Measurements from ENCODE around the gene U2AF1L4. TPM values are rescaled to one million over a fixed set of nuclear protein-coding genes. Genes with fewer than 3 reads are reported as not detected.

U2AF1L4 gene
- total RNA-seq, 1 experiment from 2014 or later: 24.6 TPM

DNA sequence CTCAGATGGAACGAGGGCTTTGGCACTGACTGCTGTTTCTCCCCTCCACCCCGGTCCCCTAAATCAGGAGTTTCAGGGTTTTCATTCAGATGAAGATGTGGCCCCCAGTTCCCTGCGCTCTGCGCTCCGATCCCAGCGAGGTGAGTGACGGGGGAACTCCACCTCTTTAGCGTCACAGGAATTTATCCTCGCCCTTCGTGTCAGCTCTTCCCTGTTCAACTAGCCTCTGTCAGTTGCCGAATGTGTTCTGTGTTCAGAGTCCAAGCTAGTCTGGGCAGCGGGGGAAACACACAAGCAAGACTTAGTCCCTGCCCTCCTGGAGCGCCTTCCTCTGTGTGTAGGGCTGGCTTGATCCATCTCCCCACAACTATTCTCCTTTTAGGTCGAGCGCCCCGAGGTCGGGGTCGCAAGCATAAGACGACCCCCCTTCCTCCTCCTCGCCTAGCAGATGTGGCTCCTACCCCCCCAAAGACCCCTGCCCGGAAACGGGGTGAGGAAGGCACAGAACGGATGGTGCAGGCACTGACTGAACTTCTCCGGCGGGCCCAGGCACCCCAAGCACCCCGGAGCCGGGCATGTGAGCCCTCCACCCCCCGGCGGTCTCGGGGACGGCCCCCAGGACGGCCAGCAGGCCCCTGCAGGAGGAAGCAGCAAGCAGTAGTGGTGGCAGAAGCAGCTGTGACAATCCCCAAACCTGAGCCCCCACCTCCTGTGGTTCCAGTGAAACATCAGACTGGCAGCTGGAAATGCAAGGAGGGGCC is 25.6 kb downstream of the U2AF1L4 start:
- no peak for DNase-seq
- H3K36me3 Mint-ChIP-seq (ENCODE audit: insufficient read depth, unreplicated experiment): peaks cover 51% of the 10 kb centered on the region
- H3K36me3 ChIP-seq (ENCODE audit: control insufficient read depth, insufficient read depth, low read length): peaks cover 4% of the 10 kb centered on the region
- no peaks in the 10 kb centered on the region for H3K9me3 Mint-ChIP-seq (ENCODE audit: unreplicated experiment)
- POLR2A ChIA-PET: no interaction called here
- H3K4me3 ChIP-seq (ENCODE audit: low read depth, low read length): no peak overlapping the region; the same call in 1 of the 2 replicates
- peak overlapping the region; percentile 79 for H3K4me3 Mint-ChIP-seq (ENCODE audit: unreplicated experiment)
- peaks cover 14% of the 10 kb centered on the region for H3K4me1 Mint-ChIP-seq (ENCODE audit: low read depth, unreplicated experiment)
- TF ChIP-seq CTCF (IDR thresholded peaks at IDR 0.05; ENCODE audit: insufficient read depth in 1 of 2, low read depth in 1 of 2, low read length in 1 of 2, severe bottlenecking in 1 of 2, unreplicated experiment in 1 of 2): no peak
- no peaks in the 10 kb centered on the region for H3K27me3 Mint-ChIP-seq (ENCODE audit: insufficient read depth, unreplicated experiment)
- no TSS peak for BruUV-seq (replicated peaks)
- CTCF ChIA-PET: interaction anchor here (1.0 kb wide), 1 partner anchor 21 kb away, joined by 5 read pairs; no protein-coding TSS in a partner anchor
- no peaks in the 10 kb centered on the region for H3K27me3 ChIP-seq (replicated peaks; ENCODE audit: control insufficient read depth, insufficient read depth, low read length)
- H3K4me1 ChIP-seq: peaks cover 8% of the 10 kb centered on the region
- intact Hi-C loops (cut with micrococcal nuclease; ENCODE audit: unreplicated experiment): loop anchor here (5.0 kb wide), 1 partner anchor 72 kb away; the partner anchor contains the start of gene COX6B1
- no peaks in the 10 kb centered on the region for H3K9me3 ChIP-seq
- H3K27ac Mint-ChIP-seq (ENCODE audit: unreplicated experiment): peak overlapping the region; percentile 63

DNA sequence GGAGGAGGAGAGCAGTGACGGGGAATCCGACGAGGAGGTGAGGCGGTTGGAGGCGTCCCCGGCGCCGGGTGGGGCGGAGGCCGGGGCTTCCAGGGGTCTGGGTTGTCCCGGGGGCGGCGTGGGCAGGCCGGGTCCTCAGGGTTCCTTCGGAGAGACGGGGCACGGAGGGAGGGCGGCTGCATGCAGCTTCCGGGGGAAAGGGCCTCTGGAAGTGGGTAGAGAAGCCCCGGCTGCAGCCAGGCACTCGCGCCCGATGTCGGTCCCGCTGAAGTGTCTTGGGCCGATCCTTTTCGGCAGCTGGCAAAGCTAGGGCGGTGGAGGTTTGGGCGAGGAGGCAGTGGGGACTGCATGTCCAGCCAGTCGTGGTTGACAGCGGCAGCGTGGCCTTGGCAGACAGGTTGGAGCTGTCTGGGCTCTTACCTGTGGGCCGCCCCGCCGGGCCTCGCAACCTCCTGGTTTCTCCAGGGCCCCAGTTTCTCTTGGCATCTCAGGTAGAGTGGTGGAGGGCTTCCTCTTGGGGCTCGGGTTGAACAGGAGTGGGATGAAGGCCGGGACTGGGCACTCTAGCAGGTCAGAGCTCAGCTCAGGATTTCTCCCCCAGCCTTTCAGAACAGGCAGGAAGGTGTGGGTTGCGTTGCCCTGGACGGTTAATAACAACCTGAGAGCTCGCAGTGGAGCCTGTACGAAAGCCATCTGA is 26.7 kb downstream of the U2AF1L4 start:
- Mint-ChIP-seq H3K27me3 (ENCODE audit: insufficient read depth, unreplicated experiment) (no peaks in the 10 kb centered on the region), H3K36me3 (ENCODE audit: insufficient read depth, unreplicated experiment) (peaks cover 40% of the 10 kb centered on the region), H3K9me3 (ENCODE audit: unreplicated experiment) (no peaks in the 10 kb centered on the region), H3K4me1 (ENCODE audit: low read depth, unreplicated experiment) (peaks cover 16% of the 10 kb centered on the region), H3K4me3 (ENCODE audit: unreplicated experiment) (peak overlapping the region; percentile 79), H3K27ac (ENCODE audit: unreplicated experiment) (peak overlapping the region; percentile 70)
- ChIA-PET CTCF (interaction anchor here (0.6 to 1.0 kb wide), 2 partner anchors 22 to 260 kb away, joined by 3 to 5 read pairs; no protein-coding TSS in a partner anchor), POLR2A (interaction anchor here (0.5 to 1.0 kb wide), 3 partner anchors 22 to 209 kb away, joined by 3 to 5 read pairs (median 4); no protein-coding TSS in a partner anchor)
- BruUV-seq (replicated peaks): TSS peak; percentile 28
- Histone ChIP-seq H3K27me3 (replicated peaks; ENCODE audit: control insufficient read depth, insufficient read depth, low read length) (no peaks in the 10 kb centered on the region), H3K4me3 (ENCODE audit: low read depth, low read length) (peak overlapping the region; percentile 79), H3K36me3 (ENCODE audit: control insufficient read depth, insufficient read depth, low read length) (peaks cover 4% of the 10 kb centered on the region), H3K9me3 (no peaks in the 10 kb centered on the region), H3K4me1 (peaks cover 8% of the 10 kb centered on the region)
- peak in 1 of 2 experiments; percentile 42 for DNase-seq
- intact Hi-C loops (cut with micrococcal nuclease; ENCODE audit: unreplicated experiment): loop anchor here (5.0 kb wide), 1 partner anchor 71 kb away; the partner anchor contains the start of gene COX6B1
- TF ChIP-seq CTCF (IDR thresholded peaks at IDR 0.05; ENCODE audit: insufficient read depth in 1 of 2, low read depth in 1 of 2, low read length in 1 of 2, severe bottlenecking in 1 of 2, unreplicated experiment in 1 of 2): no peak

DNA sequence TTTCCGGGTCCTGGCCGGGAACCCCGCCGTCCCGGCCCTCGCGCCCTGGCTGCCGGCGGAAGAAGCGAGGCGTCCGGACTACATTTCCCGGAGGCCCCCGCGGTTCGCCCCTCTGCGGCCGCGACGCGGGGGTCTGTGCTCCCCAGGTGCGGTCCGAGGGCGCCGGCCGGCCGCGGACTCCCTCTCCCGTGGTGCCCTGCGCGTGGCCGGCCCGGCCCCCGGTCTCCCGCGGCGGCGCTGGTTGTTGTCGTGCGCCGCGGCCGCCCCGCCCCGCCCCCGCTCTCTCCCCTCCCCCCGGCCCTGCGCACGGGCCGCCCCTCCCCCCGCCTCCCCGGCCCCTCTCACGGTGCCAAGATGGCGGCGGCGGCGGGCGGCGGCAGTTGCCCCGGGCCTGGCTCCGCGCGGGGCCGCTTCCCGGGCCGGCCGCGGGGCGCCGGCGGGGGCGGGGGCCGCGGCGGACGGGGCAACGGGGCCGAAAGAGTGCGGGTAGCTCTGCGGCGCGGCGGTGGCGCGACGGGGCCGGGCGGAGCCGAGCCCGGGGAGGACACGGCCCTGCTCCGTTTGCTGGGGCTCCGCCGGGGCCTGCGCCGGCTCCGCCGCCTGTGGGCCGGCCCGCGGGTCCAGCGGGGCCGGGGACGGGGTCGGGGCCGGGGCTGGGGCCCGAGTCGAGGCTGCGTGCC is 27.4 kb downstream of the U2AF1L4 start, which contains the start of gene KMT2B:
Gene KMT2B (plus strand): TSS at position 339 of the 680 bp plus-strand sequence. CDS start 16 bp downstream, at position 355.
- Histone ChIP-seq H3K4me1 (peaks cover 8% of the 10 kb centered on the region), H3K36me3 (ENCODE audit: control insufficient read depth, insufficient read depth, low read length) (peaks cover 1% of the 10 kb centered on the region; the same call in 1 of the 2 replicates), H3K9me3 (no peaks in the 10 kb centered on the region), H3K27me3 (replicated peaks; ENCODE audit: control insufficient read depth, insufficient read depth, low read length) (no peaks in the 10 kb centered on the region), H3K4me3 (ENCODE audit: low read depth, low read length) (peak within 1 kb of the TSS; percentile 91)
- peak within 1 kb of the TSS; percentile 82 for H3K27ac Mint-ChIP-seq (ENCODE audit: unreplicated experiment)
- peaks cover 34% of the 10 kb centered on the region for H3K36me3 Mint-ChIP-seq (ENCODE audit: insufficient read depth, unreplicated experiment)
- intact Hi-C loops (cut with micrococcal nuclease; ENCODE audit: unreplicated experiment): loop anchor here (1.0 to 5.0 kb wide), 8 partner anchors 16 to 213 kb away; partner anchors contain the start of genes COX6B1 and LIN37
- H3K4me3 Mint-ChIP-seq (ENCODE audit: unreplicated experiment): peak within 1 kb of the TSS; percentile 81
- no peaks in the 10 kb centered on the region for H3K9me3 Mint-ChIP-seq (ENCODE audit: unreplicated experiment)
- POLR2A ChIA-PET: interaction anchor here (1.0 kb wide), 1 partner anchor 22 kb away, joined by 4 read pairs; no protein-coding TSS in a partner anchor
- CTCF ChIA-PET: no interaction called here
- H3K27me3 Mint-ChIP-seq (ENCODE audit: insufficient read depth, unreplicated experiment): no peaks in the 10 kb centered on the region
- DNase-seq: peak in 1 of 2 experiments; percentile 98
- no peak for TF ChIP-seq CTCF (IDR thresholded peaks at IDR 0.05; ENCODE audit: insufficient read depth in 1 of 2, low read depth in 1 of 2, low read length in 1 of 2, severe bottlenecking in 1 of 2, unreplicated experiment in 1 of 2)
- peaks cover 16% of the 10 kb centered on the region for H3K4me1 Mint-ChIP-seq (ENCODE audit: low read depth, unreplicated experiment)
- no TSS peak for BruUV-seq (replicated peaks)

All from Caco-2 (cell line).